Cardiac fibroblast (primary cell): ENCODE data around the gene LAMB2.

Source experiments
- DNase-seq, 2 donors: peaks; one replicate each; pipeline versions ENCODE4 v3.0.0 to v3.0.0-alpha.2; 2010; ENCODE audit warnings: low read depth in 2 of 2
- H3K4me3 ChIP-seq, 2 donors: replicated peaks in 1 of 2; 1 replicate in 1 of 2; 2 replicates in 1 of 2; pipeline ENCODE4 v1.5.1; 2011; ENCODE audit warnings: low read depth in 2 of 2, low read length in 2 of 2, mild to moderate bottlenecking in 2 of 2, moderate library complexity in 1 of 2
- TF ChIP-seq, protein P1 (sequence below): IDR thresholded peaks from one replicate; pipeline ENCODE4 v1.5.1; 2011; ENCODE audit warnings: low read depth, mild to moderate bottlenecking, low read length, inconsistent platforms

Gene LAMB2

DNA sequence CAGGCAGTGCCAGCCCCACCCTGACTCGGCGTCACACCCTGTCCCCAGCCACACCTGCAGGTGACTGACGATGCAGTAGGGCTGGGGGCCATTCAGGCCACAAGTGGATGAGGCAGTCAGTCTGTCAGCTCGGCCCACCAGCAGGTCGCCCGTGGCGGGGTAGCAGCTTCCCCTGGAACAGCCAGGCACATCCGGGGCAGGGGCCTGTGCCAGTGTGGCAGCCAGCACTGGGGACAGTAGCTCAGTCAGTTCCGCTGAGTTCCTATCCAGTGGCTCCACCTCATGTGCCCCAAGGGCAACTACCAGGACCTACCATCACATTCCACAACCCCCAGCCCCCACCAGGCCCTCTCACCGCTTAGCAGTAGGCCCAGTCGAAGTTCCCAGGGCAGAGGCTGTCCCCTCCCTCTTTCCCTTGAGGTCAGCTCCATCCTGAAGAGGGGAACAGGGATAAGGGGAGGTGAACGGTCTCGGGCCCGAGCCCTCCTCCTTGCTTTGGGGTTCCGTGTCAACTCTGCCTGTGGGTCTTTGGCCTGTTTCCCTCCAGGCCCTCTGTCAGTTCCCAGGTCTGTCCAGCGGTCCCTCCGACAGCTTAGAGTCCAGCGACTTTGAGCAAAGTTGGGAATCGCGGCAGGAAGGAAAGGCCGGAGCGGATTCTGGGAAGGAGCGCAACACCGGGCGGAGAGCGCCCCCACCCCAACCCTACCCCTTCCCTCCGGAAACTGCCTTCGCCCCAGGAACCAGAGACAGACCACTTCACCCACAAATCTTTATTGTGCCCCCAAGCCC, at the start of gene LAMB2:
LAMB2 (minus strand) TSS at position 614 of the 789 bp plus-strand sequence; CDS start at position 431, 183 bp downstream.
- H3K4me3 ChIP-seq: peak within 1 kb of the TSS; percentile 72 to 91
- peak; percentile 80 to 85 for DNase-seq
- TF ChIP-seq, protein P1, sequence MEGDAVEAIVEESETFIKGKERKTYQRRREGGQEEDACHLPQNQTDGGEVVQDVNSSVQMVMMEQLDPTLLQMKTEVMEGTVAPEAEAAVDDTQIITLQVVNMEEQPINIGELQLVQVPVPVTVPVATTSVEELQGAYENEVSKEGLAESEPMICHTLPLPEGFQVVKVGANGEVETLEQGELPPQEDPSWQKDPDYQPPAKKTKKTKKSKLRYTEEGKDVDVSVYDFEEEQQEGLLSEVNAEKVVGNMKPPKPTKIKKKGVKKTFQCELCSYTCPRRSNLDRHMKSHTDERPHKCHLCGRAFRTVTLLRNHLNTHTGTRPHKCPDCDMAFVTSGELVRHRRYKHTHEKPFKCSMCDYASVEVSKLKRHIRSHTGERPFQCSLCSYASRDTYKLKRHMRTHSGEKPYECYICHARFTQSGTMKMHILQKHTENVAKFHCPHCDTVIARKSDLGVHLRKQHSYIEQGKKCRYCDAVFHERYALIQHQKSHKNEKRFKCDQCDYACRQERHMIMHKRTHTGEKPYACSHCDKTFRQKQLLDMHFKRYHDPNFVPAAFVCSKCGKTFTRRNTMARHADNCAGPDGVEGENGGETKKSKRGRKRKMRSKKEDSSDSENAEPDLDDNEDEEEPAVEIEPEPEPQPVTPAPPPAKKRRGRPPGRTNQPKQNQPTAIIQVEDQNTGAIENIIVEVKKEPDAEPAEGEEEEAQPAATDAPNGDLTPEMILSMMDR: no peak

DNA sequence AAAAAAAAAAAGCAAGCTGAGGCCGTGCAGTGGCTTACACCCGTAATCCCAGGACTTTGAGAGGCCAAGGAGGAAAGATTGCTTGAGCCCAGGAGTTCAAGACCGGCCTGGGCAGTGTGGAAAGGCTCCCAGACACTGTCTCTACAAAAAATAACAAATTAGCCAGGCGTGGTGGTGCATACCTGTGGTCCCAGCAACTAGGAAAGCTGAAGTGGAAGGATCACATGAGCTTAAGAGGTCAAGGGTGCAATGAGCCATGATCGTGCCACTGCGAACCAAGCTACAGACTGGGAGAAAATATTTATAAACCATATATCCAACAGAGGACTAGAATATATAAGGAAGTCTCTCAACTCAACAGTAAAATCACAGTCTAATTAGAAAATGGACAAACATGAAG, 48.5 kb upstream of the LAMB2 start:
- no peak for DNase-seq

DNA sequence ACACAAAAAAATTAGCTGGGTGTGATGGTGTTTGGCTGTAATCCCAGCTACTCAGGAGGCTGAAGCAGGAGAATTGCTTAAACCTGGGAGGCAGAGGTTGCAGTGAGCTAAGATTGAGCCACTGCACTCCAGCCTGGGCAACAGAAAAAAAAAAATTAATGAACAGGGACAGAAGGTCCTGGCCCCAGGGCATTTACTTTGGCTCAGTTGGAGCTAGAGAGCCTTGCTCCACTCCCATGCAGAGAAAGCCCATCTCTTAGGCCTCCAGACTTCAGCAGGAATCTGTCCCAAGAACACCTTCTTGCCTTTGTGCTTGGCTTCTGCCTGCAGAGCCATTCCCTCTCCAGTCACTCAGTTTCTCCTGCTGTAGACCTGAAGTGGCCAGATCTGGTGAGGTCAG, 47.3 kb upstream of the LAMB2 start:
- TF ChIP-seq, protein P1: no peak
- H3K4me3 ChIP-seq: no peak overlapping the region
- no peak for DNase-seq

More for the DNA sequence above, 48.5 kb upstream of the LAMB2 start:
- H3K4me3 ChIP-seq: no peak overlapping the region
- TF ChIP-seq, protein P1: no peak

DNA sequence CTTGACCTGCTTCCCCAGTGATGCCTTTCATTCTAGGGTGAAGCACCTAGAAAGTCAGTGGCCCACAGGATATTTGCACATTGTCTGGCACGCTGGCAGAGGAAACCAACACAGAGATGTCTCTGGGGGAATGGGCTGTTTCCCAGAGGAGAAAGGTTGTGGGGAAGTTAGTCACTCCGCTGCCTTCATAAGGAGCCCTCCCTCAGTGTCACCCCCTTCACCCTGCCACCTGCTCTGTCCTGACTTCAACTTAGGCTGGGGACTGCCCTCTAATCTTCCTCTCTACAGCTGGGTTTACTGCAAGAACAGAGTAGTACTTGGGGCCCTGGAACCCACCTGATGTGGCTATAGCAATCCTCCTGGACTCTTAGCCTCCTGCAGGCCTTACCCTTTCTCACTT, 44.2 kb upstream of the LAMB2 start:
- TF ChIP-seq, protein P1: no peak
- no peak for DNase-seq
- no peak overlapping the region for H3K4me3 ChIP-seq

DNA sequence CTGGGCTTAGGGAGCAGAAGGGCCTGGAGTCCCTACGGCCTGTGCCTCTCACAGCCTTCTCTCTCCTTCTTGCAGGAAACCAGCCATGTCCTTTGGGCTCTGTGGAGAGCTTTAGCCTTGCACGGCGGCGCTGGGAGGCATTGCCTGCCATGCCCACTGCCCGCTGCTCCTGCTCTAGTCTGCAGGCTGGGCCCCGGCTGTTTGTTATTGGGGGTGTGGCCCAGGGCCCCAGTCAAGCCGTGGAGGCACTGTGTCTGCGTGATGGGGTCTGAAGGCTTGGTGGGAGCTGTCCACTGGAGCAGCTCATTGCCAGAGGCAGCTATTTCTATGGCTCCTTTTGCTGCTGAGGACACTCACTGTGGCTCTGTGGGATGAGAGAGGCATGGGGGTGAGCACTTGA, 42.7 kb upstream of the LAMB2 start:
- no peak overlapping the region for H3K4me3 ChIP-seq
- no peak for DNase-seq
- TF ChIP-seq, protein P1: no peak

DNA sequence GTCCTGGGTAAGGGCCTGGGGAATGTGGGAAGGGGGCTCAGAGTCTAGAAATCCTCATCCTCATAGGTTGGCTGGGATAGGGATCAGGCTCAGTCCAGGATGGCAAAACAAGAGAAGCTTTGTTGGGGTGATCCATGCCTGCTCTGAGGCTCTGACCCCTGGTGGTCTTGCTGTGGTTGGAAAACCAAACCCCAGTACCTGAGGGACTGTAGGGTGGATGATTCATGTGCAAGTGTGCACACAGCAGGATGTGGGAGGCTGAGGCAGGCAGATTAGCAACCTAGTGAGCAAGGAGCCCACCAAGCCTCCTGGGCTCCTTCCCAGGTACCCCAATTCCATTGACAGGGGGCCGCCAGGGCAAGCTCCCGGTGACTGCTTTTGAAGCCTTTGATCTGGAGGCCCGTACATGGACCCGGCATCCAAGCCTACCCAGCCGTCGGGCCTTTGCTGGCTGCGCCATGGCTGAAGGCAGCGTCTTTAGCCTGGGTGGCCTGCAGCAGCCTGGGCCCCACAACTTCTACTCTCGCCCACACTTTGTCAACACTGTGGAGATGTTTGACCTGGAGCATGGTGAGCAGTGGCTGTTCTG, 41.6 kb upstream of the LAMB2 start:
- DNase-seq: no peak
- TF ChIP-seq, protein P1: no peak
- peak overlapping the region in 1 of 2 donors; percentile 81 for H3K4me3 ChIP-seq

DNA sequence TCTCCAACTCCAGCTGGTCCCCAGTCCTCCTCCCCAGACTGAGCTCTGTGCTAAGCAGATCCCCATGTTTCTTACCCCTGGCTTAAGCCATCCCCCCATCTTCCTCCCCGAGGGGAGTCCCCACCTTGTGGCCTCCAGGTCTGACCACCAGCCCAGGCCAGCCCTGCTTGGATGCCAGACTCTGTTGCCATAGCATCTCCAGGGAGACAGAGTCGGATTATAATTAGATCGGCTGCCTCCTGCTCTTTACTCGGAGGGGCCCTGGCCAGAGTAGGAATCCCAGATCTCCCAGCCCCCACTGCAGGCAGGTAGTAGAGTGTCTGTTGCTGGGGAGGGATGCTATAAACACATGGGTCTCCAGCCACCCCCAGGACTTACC, 40.9 kb upstream of the LAMB2 start:
- peak in 1 of 2 donors; percentile 58 for DNase-seq
- TF ChIP-seq, protein P1: no peak
- H3K4me3 ChIP-seq: peak overlapping the region in 1 of 2 donors; percentile 81
